GM23248 (cell line): ENCODE data around the gene IL6.

Experiments
- EZH2 ChIP-seq: fragments of 200-600 bp; sonication (generic); IDR thresholded peaks from 2 replicates; pipeline ENCODE4 v1.6.1; 2018; ENCODE audit warnings: antibody characterized with exemption, mild to moderate bottlenecking; ENCODE audit not compliant: insufficient read depth, poor library complexity, severe bottlenecking
- EZH2phosphoT487 ChIP-seq: fragments of 200-600 bp; sonication (generic); IDR thresholded peaks from 2 replicates; pipeline ENCODE4 v1.6.1; 2018; ENCODE audit warnings: antibody characterized with exemption, moderate library complexity, mild to moderate bottlenecking, low read depth; ENCODE audit not compliant: insufficient read depth

GRCh38 chr7:22696541-22697228 is 30.3 kb upstream of the IL6 start:
- TF ChIP-seq EZH2phosphoT487 (no peak), EZH2 (no peak)
